ENCODE data around the gene FHOD3.
"Not testable (repeated sequence)": the region's sequence is repeated elsewhere in the genome, so short reads cannot be mapped to it uniquely, and the experiment has no call there.

Gene FHOD3

GRCh38 chr18:36461551-36461987 lies 164.1 kb downstream of the FHOD3 start:
- no peak for TF ChIP-seq POLR2AphosphoS5 (IDR thresholded peaks at IDR 0.05; ENCODE audit: low read depth)
- TF ChIP-seq REST (IDR thresholded peaks at IDR 0.05; ENCODE audit: insufficient replicate concordance, low read depth): no peak
- TF ChIP-seq CTCF (IDR thresholded peaks at IDR 0.05; ENCODE audit: insufficient read depth, low read length): no peak
- no peak for TF ChIP-seq GABPA (IDR thresholded peaks at IDR 0.05; ENCODE audit: low read depth)
- no peak for TF ChIP-seq SPI1 (IDR thresholded peaks at IDR 0.05; ENCODE audit: borderline replicate concordance, low read depth)
- Histone ChIP-seq H3K4me3 (replicated peaks; ENCODE audit: insufficient read depth, low read length) (no peak overlapping the region), H3K27ac (replicated peaks) (no peak overlapping the region), H3K27me3 (ENCODE audit: insufficient read depth, poor library complexity, severe bottlenecking) (peaks cover 3% of the 10 kb centered on the region)
- DNase-seq (ENCODE audit: low read depth in 1 of 2, low spot score in 1 of 2): no peak

GRCh38 chr18:36463516-36463915 lies 166.0 kb downstream of the FHOD3 start:
- DNase-seq (ENCODE audit: low read depth in 1 of 2, low spot score in 1 of 2); H3K4me3 ChIP-seq (replicated peaks; ENCODE audit: insufficient read depth, low read length); H3K27me3 ChIP-seq (ENCODE audit: insufficient read depth, poor library complexity, severe bottlenecking); H3K27ac ChIP-seq (replicated peaks): not testable (repeated sequence)

- Histone ChIP-seq H3K27ac (replicated peaks) (no peak overlapping the region), H3K4me3 (replicated peaks; ENCODE audit: insufficient read depth, low read length) (no peak overlapping the region), H3K27me3 (ENCODE audit: insufficient read depth, poor library complexity, severe bottlenecking) (peaks cover 3% of the 10 kb centered on the region)
- DNase-seq (ENCODE audit: low read depth in 1 of 2, low spot score in 1 of 2): no peak
- no peak for TF ChIP-seq SPI1 (IDR thresholded peaks at IDR 0.05; ENCODE audit: borderline replicate concordance, low read depth)
- no peak for TF ChIP-seq GABPA (IDR thresholded peaks at IDR 0.05; ENCODE audit: low read depth)
- TF ChIP-seq POLR2AphosphoS5 (IDR thresholded peaks at IDR 0.05; ENCODE audit: low read depth): no peak
- TF ChIP-seq CTCF (IDR thresholded peaks at IDR 0.05; ENCODE audit: insufficient read depth, low read length): no peak
- no peak for TF ChIP-seq REST (IDR thresholded peaks at IDR 0.05; ENCODE audit: insufficient replicate concordance, low read depth)
Observed at GRCh38 chr18:36464126-36464651, 166.7 kb downstream of the FHOD3 start.

GRCh38 chr18:36465276-36465675 lies 167.8 kb downstream of the FHOD3 start:
- no peak for DNase-seq (ENCODE audit: low read depth in 1 of 2, low spot score in 1 of 2)
- Histone ChIP-seq H3K4me3 (replicated peaks; ENCODE audit: insufficient read depth, low read length) (no peak overlapping the region), H3K27ac (replicated peaks) (no peak overlapping the region), H3K27me3 (ENCODE audit: insufficient read depth, poor library complexity, severe bottlenecking) (peaks cover 4% of the 10 kb centered on the region)
- no peak for TF ChIP-seq CTCF (IDR thresholded peaks at IDR 0.05; ENCODE audit: insufficient read depth, low read length)
- TF ChIP-seq POLR2AphosphoS5 (IDR thresholded peaks at IDR 0.05; ENCODE audit: low read depth): no peak
- TF ChIP-seq GABPA (IDR thresholded peaks at IDR 0.05; ENCODE audit: low read depth): no peak
- no peak for TF ChIP-seq REST (IDR thresholded peaks at IDR 0.05; ENCODE audit: insufficient replicate concordance, low read depth)
- TF ChIP-seq SPI1 (IDR thresholded peaks at IDR 0.05; ENCODE audit: borderline replicate concordance, low read depth): no peak
